ENCODE results near the gene TIPARP.

GRCh38 chr3:156657862-156658731 is 16.3 kb upstream of the TIPARP start:
- TF ChIP-seq POLR2A (IDR thresholded peaks at IDR 0.05) (no peak), CTCF (IDR thresholded peaks at IDR 0.05) (no peak), EP300 (IDR thresholded peaks at IDR 0.05) (no peak)
